GM12873 (cell line): Measurements from ENCODE around the gene ITPR1.

Experiments
- CTCF ChIP-seq: IDR thresholded peaks from 2 replicates; pipeline ENCODE4 v1.5.1; 2012; ENCODE audit warnings: low read depth, mild to moderate bottlenecking, moderate library complexity, low read length, control low read depth; ENCODE audit not compliant: insufficient read depth; ENCODE audit errors: missing control alignments

ITPR1 gene

GRCh38 chr3:4841225-4841624 is 348.1 kb downstream of the ITPR1 start:
- TF ChIP-seq CTCF, result no peak

DNA sequence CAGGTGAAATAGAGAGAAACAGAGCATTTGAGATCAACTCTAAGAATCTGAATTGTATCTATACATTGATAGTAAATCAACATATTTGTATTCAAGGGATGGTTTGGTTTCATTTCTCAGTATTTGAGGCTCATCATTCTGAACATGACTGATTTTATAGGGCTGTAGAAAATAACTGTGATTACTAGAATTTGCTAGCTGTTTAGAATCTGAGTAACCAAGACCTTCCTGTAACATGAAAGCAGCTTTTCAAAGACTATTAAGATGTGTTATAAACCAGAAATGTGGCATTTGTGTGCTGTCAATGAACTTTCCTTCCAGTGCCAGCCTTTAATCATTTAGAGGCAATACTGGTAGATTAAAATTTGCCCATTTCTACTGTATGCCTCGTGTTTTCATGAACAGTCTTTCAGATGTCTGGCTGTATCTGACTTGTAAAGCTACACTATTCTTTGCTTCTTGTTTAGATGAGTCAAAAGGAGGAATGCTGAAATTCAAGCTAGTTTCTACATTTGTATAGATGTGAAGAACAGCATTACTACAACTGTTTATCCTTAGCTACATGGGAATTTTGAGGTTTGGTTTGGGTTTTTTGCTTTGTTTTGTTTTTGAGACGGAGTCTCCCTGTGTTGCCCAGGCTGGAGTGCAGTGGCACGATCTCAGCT is 348.8 kb downstream of the ITPR1 start:
- TF ChIP-seq CTCF, result no peak

DNA sequence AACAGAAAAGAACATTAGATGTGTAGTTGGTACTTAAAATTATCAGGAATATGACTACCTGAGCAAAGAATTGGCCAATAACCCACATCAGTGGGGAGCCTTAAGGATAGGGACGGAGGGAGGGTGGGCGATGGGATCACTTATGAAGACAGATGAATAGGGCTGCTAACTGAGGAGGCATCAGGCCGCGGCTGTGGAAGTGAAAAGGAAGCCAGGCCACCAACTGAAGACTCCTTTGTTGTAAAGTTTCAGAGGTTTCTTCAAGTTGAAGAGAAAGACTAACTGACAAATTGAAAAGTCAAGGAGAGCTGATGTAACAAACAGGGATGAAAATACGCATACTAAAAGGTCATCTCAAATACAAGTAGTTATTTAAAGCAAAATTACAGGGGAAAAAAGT is 350.5 kb downstream of the ITPR1 start:
- TF ChIP-seq CTCF, result no peak

DNA sequence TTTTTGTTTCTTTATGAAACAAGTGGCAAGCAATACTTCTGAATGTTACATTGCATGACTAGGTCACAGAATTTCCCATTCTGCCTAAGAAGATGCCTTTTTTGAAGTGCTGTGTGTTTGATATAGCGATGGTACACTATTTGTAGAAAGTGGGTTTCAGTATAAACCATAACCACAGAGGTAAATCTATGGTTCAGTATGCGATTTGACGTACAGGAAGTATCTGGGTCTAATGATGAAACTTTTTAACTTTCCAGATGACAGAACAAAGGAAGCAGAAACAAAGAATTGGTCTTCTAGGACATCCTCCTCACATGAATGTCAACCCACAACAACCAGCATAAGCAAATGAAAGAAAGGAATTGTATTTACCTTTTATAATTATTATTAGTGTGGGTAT is 352.7 kb downstream of the ITPR1 start:
- no peak for TF ChIP-seq CTCF

- TF ChIP-seq CTCF, result no peak
Observed at GRCh38 chr3:4846543-4846942, 353.4 kb downstream of the ITPR1 start.

- no peak for TF ChIP-seq CTCF
Observed at GRCh38 chr3:4848176-4848825, 355.2 kb downstream of the ITPR1 start.

DNA sequence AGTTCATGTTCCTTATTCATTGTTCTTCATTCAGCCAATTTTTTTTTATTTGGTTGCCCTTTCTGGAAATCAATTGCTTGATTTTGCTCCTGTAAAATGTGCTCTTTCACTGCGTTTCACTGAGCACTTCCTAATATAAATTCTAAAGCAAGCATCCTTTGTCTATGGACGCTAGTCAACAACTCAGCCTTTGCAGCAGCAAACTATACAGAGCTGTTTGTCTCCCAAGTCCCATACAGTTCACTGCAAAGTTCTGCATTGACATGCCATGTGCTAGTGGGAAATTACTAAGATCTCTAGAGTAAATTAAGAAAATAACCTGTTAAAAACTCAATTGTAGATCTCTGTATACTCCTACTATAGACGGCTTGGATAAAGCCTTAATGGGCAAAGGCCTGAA is 356.0 kb downstream of the ITPR1 start:
- TF ChIP-seq CTCF, result no peak
